HG03565 (cell line): ENCODE data around the gene AMFR.

Source experiments
- ATAC-seq: cut with Tn5 transposase; IDR thresholded peaks from one replicate; pipeline ENCODE4 v1.9.1; 2021; ENCODE audit warnings: mild to moderate bottlenecking, moderate library complexity; ENCODE audit not compliant: unreplicated experiment

Gene AMFR

GRCh38 chr16:56425439-56425832 is at the start of gene AMFR:
AMFR (minus strand) TSS chr16:56425545; CDS start chr16:56425327, 218 bp downstream.
- ATAC-seq: peak; percentile 60

- no peak for ATAC-seq
Observed at GRCh38 chr16:56470666-56471065, 45.3 kb upstream of the AMFR start.

- ATAC-seq: no peak
Observed at GRCh38 chr16:56470232-56470631, 44.9 kb upstream of the AMFR start.

GRCh38 chr16:56469748-56470147 is 44.4 kb upstream of the AMFR start:
- ATAC-seq: no peak

GRCh38 chr16:56468800-56469199 is 43.5 kb upstream of the AMFR start:
- no peak for ATAC-seq

- no peak for ATAC-seq
Observed at GRCh38 chr16:56466344-56466743, 41.0 kb upstream of the AMFR start.

- ATAC-seq: no peak
Observed at GRCh38 chr16:56463153-56463552, 37.8 kb upstream of the AMFR start.

GRCh38 chr16:56462064-56462796 is 36.9 kb upstream of the AMFR start:
- ATAC-seq: no peak

- no peak for ATAC-seq
Observed at GRCh38 chr16:56460101-56460500, 34.8 kb upstream of the AMFR start.

GRCh38 chr16:56457927-56458470 is 32.7 kb upstream of the AMFR start:
- ATAC-seq: no peak

- ATAC-seq: peak; percentile 14
Observed at GRCh38 chr16:56451753-56452689, 26.7 kb upstream of the AMFR start.

GRCh38 chr16:56450986-56451752 is 25.8 kb upstream of the AMFR start, which contains the start of the genes NUDT21 and OGFOD1:
NUDT21 (minus strand) TSS chr16:56451332; CDS start chr16:56451202, 130 bp downstream.
OGFOD1 (plus strand) TSS chr16:56451554; CDS start chr16:56451613, 59 bp downstream.
- ATAC-seq: peak; percentile 93

- peak; percentile 19 for ATAC-seq
Observed at GRCh38 chr16:56450275-56450985, 25.1 kb upstream of the AMFR start.

GRCh38 chr16:56448005-56448404 is 22.7 kb upstream of the AMFR start:
- no peak for ATAC-seq

GRCh38 chr16:56447286-56447685 is 21.9 kb upstream of the AMFR start:
- no peak for ATAC-seq

- ATAC-seq: no peak
Observed at GRCh38 chr16:56438038-56438437, 12.7 kb upstream of the AMFR start.

GRCh38 chr16:56436258-56436657 is 10.9 kb upstream of the AMFR start:
- ATAC-seq: no peak

GRCh38 chr16:56428091-56428490 is 2.7 kb upstream of the AMFR start:
- no peak for ATAC-seq

- no peak for ATAC-seq
Observed at GRCh38 chr16:56426585-56426984, 1.2 kb upstream of the AMFR start.
